HepG2 (cell line): ENCODE measurements around the gene CEMP1. TPM values are rescaled to one million over a fixed set of nuclear protein-coding genes. Genes with fewer than 3 reads are reported as not detected.

ENCODE experiments used
- ADNP ChIP-seq: sonication (generic); formaldehyde crosslinking; IDR thresholded peaks from 2 replicates; pipeline ENCODE4 v1.4.0; 2020; ENCODE audit warnings: missing genetic modification reagents
- BRCA1 ChIP-seq: sonication (generic); formaldehyde crosslinking; IDR thresholded peaks from 2 replicates; pipeline ENCODE4 v1.4.0; 2020; ENCODE audit warnings: missing genetic modification reagents
- DMTF1 ChIP-seq: sonication (generic); formaldehyde crosslinking; IDR thresholded peaks from 2 replicates; pipeline ENCODE4 v1.4.0; 2020; ENCODE audit warnings: mild to moderate bottlenecking, missing genetic modification reagents
- DPF2 ChIP-seq: sonication (generic); formaldehyde crosslinking; IDR thresholded peaks from 2 replicates; pipeline ENCODE4 v1.4.0; 2020; ENCODE audit warnings: mild to moderate bottlenecking, low read depth, missing genetic modification reagents, borderline replicate concordance
- FOXM1 ChIP-seq: sonication (generic); formaldehyde crosslinking; IDR thresholded peaks from 2 replicates; pipeline ENCODE4 v1.5.0; 2020; ENCODE audit warnings: missing genetic modification reagents
- FUBP1 ChIP-seq: sonication (generic); formaldehyde crosslinking; IDR thresholded peaks from 2 replicates; pipeline ENCODE4 v1.5.1; 2020; ENCODE audit warnings: missing genetic modification reagents, mild to moderate bottlenecking, borderline replicate concordance
- HES4 ChIP-seq: sonication (generic); formaldehyde crosslinking; IDR thresholded peaks from 2 replicates; pipeline ENCODE4 v1.9.0; 2021; ENCODE audit warnings: mild to moderate bottlenecking, missing genetic modification reagents, borderline replicate concordance
- IRX3 ChIP-seq: sonication (generic); formaldehyde crosslinking; IDR thresholded peaks from 2 replicates; pipeline ENCODE4 v1.8.1; 2023; ENCODE audit warnings: mild to moderate bottlenecking, low read depth, missing genetic modification reagents, borderline replicate concordance
- JUN ChIP-seq: sonication (generic); formaldehyde crosslinking; IDR thresholded peaks from 2 replicates; pipeline ENCODE4 v1.4.0; 2020; ENCODE audit warnings: mild to moderate bottlenecking, missing genetic modification reagents
- KDM2A ChIP-seq: sonication (generic); formaldehyde crosslinking; IDR thresholded peaks from 2 replicates; pipeline ENCODE4 v1.4.0; 2020; ENCODE audit warnings: low read depth, missing genetic modification reagents, borderline replicate concordance
- KLF6 ChIP-seq: IDR thresholded peaks from 2 replicates; pipeline ENCODE4 v1.8.0; 2016; ENCODE audit warnings: missing biosample characterization, missing genetic modification reagents
- ONECUT2 ChIP-seq: sonication (generic); formaldehyde crosslinking; IDR thresholded peaks from 2 replicates; pipeline ENCODE4 v1.4.0; 2020; ENCODE audit warnings: missing genetic modification reagents
- PHF8 ChIP-seq: sonication (generic); formaldehyde crosslinking; IDR thresholded peaks from 2 replicates; pipeline ENCODE4 v1.5.0; 2020; ENCODE audit warnings: missing genetic modification reagents
- RBFOX2 ChIP-seq: fragments of 200-400 bp; formaldehyde crosslinking; IDR thresholded peaks from 2 replicates; pipeline ENCODE4 v1.6.1; 2017; ENCODE audit warnings: low read depth, mild to moderate bottlenecking, low read length
- SOX5 ChIP-seq: IDR thresholded peaks from 2 replicates; pipeline ENCODE4 v1.6.1; 2016; ENCODE audit warnings: borderline replicate concordance
- TP53 ChIP-seq: sonication (generic); formaldehyde crosslinking; conservative IDR thresholded peaks from 2 replicates; pipeline ENCODE4 v1.4.0; 2020; ENCODE audit warnings: missing genetic modification reagents
- ZBTB38 ChIP-seq: sonication (generic); formaldehyde crosslinking; IDR thresholded peaks from 2 replicates; pipeline ENCODE4 v1.5.1; 2020; ENCODE audit warnings: mild to moderate bottlenecking, missing genetic modification reagents
- ZFP41 ChIP-seq: sonication (generic); formaldehyde crosslinking; IDR thresholded peaks from 2 replicates; pipeline ENCODE4 v1.4.0; 2020; ENCODE audit warnings: mild to moderate bottlenecking, missing genetic modification reagents, borderline replicate concordance
- polyA plus RNA-seq, 8 experiments: library from polyadenylated mRNA; depleted of rRNA in 3 of 8; stranded (reverse) in 7 of 8; unstranded in 1 of 8; fragments of >200 nt; fragmentation: Illumina TruSeq in 4 of 8; extraction: Trizol in 4 of 8; gene quantifications; 2 replicates each; pipeline versions ENCODE4 v1.2.1 to v1.2.3, GENCODE V29; 2011 to 2016; ENCODE audit warnings: low read depth in 4 of 8, missing spikeins in 1 of 8, mixed read lengths in 1 of 8; ENCODE audit not compliant: insufficient read depth in 1 of 8
- total RNA-seq, 5 experiments: library from RNA; depleted of rRNA; stranded (reverse); fragments of >200 nt; fragmentation: Illumina TruSeq; extraction: Trizol; gene quantifications; 2 replicates each; pipeline ENCODE4 v1.2.3, GENCODE V29; 2016; ENCODE audit warnings: low read depth in 1 of 5
- TF ChIP-seq, protein P1 (sequence below): sonication (generic); formaldehyde crosslinking; IDR thresholded peaks from 2 replicates; pipeline ENCODE4 v1.9.0; 2022; ENCODE audit warnings: missing genetic modification reagents, mild to moderate bottlenecking, borderline replicate concordance
- TF ChIP-seq, protein P2 (sequence below): sonication (generic); formaldehyde crosslinking; IDR thresholded peaks from 2 replicates; pipeline ENCODE4 v1.4.0; 2020; ENCODE audit warnings: missing genetic modification reagents
- TF ChIP-seq, protein P3 (sequence below): sonication (generic); formaldehyde crosslinking; IDR thresholded peaks from 2 replicates; pipeline ENCODE4 v1.8.0; 2022; ENCODE audit warnings: mild to moderate bottlenecking, missing genetic modification reagents, moderate library complexity

CEMP1 gene
- total and polyA plus RNA-seq, 2 of the 13 experiments (the other 11 are each of a cell fraction or from before 2014, with no cell fraction given): not detected

DNA sequence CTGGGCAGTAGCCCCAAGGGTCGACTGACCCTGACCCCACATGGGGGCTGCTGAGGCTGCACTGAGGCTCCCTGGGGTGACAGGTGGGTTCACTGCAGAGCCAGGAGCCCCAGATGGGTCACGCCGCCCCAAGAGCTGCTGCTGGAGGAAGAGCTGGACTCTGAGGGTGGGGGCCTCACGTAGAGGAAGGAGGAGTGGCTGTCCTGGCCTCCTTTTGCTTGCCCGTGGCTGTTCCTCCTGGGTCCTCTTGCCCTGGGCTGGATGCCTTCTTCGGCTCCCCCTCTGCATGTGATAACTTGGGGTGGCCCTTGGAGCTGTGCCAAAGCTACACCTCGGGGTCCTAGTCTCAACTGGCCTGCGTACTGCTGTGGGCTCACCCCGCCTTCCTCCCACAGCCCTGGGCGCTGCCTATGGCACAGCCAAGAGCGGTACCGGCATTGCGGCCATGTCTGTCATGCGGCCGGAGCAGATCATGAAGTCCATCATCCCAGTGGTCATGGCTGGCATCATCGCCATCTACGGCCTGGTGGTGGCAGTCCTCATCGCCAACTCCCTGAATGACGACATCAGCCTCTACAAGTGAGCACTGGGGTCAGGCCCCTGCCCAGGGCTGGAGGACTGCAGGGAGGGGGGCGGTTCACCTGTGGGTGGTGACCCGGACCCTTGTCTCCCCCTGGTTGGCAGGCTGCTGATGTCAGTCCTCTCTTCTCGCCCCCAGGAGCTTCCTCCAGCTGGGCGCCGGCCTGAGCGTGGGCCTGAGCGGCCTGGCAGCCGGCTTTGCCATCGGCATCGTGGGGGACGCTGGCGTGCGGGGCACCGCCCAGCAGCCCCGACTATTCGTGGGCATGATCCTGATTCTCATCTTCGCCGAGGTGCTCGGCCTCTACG is 12.1 kb downstream of the CEMP1 start (continued):
- TF ChIP-seq FUBP1 (CRISPR knock-in tag) (no peak), DMTF1 (CRISPR knock-in tag) (no peak), SOX5 (CRISPR knock-in tag) (no peak), JUN (CRISPR knock-in tag) (no peak), ZBTB38 (CRISPR knock-in tag) (0 out of 2 replicates have a peak, but pooled peaks have one; percentile 36), KLF6 (CRISPR knock-in tag) (no peak), ZFP41 (CRISPR knock-in tag) (no peak), ADNP (no peak), KDM2A (CRISPR knock-in tag) (no peak), RBFOX2 (peak; percentile 62), HES4 (CRISPR knock-in tag) (no peak), TP53 (CRISPR knock-in tag) (no peak), IRX3 (no peak), DPF2 (CRISPR knock-in tag) (no peak), PHF8 (no peak), ONECUT2 (CRISPR knock-in tag) (no peak), FOXM1 (CRISPR knock-in tag) (no peak), BRCA1 (CRISPR knock-in tag) (no peak)
- TF ChIP-seq, protein P1, sequence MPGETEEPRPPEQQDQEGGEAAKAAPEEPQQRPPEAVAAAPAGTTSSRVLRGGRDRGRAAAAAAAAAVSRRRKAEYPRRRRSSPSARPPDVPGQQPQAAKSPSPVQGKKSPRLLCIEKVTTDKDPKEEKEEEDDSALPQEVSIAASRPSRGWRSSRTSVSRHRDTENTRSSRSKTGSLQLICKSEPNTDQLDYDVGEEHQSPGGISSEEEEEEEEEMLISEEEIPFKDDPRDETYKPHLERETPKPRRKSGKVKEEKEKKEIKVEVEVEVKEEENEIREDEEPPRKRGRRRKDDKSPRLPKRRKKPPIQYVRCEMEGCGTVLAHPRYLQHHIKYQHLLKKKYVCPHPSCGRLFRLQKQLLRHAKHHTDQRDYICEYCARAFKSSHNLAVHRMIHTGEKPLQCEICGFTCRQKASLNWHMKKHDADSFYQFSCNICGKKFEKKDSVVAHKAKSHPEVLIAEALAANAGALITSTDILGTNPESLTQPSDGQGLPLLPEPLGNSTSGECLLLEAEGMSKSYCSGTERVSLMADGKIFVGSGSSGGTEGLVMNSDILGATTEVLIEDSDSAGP: peak; percentile 30; the same call in 1 of the 2 replicates
- TF ChIP-seq, protein P2, sequence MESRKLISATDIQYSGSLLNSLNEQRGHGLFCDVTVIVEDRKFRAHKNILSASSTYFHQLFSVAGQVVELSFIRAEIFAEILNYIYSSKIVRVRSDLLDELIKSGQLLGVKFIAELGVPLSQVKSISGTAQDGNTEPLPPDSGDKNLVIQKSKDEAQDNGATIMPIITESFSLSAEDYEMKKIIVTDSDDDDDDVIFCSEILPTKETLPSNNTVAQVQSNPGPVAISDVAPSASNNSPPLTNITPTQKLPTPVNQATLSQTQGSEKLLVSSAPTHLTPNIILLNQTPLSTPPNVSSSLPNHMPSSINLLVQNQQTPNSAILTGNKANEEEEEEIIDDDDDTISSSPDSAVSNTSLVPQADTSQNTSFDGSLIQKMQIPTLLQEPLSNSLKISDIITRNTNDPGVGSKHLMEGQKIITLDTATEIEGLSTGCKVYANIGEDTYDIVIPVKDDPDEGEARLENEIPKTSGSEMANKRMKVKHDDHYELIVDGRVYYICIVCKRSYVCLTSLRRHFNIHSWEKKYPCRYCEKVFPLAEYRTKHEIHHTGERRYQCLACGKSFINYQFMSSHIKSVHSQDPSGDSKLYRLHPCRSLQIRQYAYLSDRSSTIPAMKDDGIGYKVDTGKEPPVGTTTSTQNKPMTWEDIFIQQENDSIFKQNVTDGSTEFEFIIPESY (CRISPR knock-in tag): peak; percentile 29; the same call in 1 of the 2 replicates
- TF ChIP-seq, protein P3, sequence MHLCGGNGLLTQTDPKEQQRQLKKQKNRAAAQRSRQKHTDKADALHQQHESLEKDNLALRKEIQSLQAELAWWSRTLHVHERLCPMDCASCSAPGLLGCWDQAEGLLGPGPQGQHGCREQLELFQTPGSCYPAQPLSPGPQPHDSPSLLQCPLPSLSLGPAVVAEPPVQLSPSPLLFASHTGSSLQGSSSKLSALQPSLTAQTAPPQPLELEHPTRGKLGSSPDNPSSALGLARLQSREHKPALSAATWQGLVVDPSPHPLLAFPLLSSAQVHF (CRISPR knock-in tag): no peak
